Measurements from ENCODE around the gene FBXW10. TPM values are rescaled to one million over a fixed set of nuclear protein-coding genes. Genes with fewer than 3 reads are reported as not detected.
"Not testable (repeated sequence)": the region's sequence is repeated elsewhere in the genome, so short reads cannot be mapped to it uniquely, and the experiment has no call there.

The FBXW10 gene, protein sequence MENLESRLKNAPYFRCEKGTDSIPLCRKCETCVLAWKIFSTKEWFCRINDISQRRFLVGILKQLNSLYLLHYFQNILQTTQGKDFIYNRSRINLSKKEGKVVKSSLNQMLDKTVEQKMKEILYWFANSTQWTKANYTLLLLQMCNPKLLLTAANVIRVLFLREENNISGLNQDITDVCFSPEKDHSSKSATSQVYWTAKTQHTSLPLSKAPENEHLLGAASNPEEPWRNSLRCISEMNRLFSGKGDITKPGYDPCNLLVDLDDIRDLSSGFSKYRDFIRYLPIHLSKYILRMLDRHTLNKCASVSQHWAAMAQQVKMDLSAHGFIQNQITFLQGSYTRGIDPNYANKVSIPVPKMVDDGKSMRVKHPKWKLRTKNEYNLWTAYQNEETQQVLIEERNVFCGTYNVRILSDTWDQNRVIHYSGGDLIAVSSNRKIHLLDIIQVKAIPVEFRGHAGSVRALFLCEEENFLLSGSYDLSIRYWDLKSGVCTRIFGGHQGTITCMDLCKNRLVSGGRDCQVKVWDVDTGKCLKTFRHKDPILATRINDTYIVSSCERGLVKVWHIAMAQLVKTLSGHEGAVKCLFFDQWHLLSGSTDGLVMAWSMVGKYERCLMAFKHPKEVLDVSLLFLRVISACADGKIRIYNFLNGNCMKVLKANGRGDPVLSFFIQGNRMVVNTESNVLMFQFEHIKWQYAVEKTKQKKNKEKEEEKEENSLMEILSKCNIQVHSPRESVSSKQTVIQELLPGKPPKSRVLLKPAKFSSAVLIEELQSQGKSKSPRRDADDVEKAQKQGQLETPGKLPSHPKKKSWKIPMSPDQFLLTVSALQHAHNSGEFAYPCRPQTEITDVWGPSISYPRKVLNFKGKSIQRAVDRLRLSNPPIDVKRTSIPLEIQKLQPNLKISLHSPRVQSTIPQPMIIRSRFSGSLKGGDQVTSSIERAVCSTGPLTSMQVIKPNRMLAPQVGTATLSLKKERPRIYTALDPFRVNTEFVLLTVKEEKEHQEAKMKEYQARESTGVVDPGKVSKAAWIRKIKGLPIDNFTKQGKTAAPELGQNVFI
- not detected for polyA plus RNA-seq (2012; ENCODE audit: insufficient read depth, insufficient read length)

DNA sequence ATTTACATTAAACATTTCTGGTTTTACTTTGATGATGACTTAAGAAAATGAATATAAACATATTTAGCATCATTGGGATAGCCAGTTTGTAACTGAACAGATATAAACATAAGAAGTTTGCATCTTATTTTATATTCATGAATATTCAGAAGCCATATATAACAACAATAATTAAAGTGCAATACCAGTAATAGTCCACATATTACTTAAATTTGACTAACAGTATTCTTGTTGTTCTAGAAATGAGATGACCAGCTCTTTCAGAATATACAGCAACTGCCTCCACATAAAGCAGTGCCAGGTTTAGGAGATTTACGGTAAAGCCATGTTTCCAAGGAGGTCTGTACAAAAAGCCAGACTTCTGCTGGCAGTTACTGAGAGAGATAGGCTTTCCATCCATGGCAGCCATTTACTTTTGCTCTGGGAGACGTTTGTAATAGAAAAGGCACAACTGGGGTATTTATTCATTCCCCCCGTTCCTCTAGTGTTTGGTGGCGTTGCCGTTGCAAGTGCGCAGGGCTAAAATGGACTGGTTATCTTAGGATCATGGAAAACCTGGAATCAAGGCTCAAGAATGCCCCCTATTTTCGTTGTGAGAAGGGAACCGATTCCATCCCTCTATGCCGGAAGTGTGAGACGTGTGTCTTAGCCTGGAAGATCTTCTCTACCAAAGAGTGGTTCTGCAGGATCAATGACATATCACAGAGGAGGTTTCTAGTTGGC lies at the start of gene FBXW10:
TSS of gene FBXW10 (plus strand) at position 356 of the 723 bp plus-strand sequence. CDS start at position 547, 191 bp downstream.
- not testable (repeated sequence) for H3K4me3 ChIP-seq (ENCODE audit: low read length); DNase-seq (ENCODE audit: low read depth, low spot score)

GRCh38 chr17:18695143-18695542 lies 48.7 kb upstream of the FBXW10 start:
- H3K4me3 ChIP-seq (ENCODE audit: low read length); DNase-seq (ENCODE audit: low read depth, low spot score): not testable (repeated sequence)

DNA sequence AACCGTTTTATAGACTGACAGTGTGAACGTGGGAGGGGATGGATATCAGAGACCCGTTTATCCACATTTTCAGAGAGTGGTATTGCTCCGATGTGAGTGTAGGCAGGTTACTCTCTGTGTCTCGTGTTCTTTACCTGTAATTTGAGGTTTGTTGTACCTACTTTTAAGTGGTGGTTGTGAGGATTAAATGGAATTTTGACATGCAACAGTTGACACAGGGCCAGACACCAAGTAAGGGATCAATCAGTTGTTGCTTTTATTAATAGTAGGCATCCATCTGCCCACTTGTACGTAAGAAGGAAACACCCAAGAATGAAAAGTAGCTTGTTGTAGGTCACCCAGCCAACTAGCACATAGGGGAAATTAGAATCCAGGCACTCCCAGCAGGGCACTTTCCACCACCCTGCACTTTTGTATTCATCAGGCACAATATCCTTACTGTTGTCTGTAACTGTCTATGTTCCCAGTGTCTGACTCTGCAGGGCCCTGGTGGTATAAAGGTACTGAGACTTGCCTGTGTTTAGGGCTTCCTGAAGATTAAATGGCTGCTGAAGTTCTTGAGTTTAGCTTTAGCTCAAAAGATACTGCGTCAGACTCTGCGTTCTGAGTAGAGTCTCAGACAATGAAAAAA lies 45.3 kb upstream of the FBXW10 start:
- H3K4me3 ChIP-seq (ENCODE audit: low read length), result peak overlapping the region; percentile 55
- DNase-seq (ENCODE audit: low read depth, low spot score), result not testable (repeated sequence)

GRCh38 chr17:18705955-18706354 lies 37.9 kb upstream of the FBXW10 start:
- H3K4me3 ChIP-seq (ENCODE audit: low read length); DNase-seq (ENCODE audit: low read depth, low spot score): not testable (repeated sequence)

- not testable (repeated sequence) for DNase-seq (ENCODE audit: low read depth, low spot score); H3K4me3 ChIP-seq (ENCODE audit: low read length)
Measured at GRCh38 chr17:18708215-18708614, 35.6 kb upstream of the FBXW10 start.

GRCh38 chr17:18712354-18712999 lies 31.4 kb upstream of the FBXW10 start:
- not testable (repeated sequence) for H3K4me3 ChIP-seq (ENCODE audit: low read length)
- peak; percentile 24 for DNase-seq (ENCODE audit: low read depth, low spot score)

- not testable (repeated sequence) for H3K4me3 ChIP-seq (ENCODE audit: low read length); DNase-seq (ENCODE audit: low read depth, low spot score)
Measured at GRCh38 chr17:18718643-18719427, 25.0 kb upstream of the FBXW10 start.

GRCh38 chr17:18719428-18720110 lies 24.3 kb upstream of the FBXW10 start:
- not testable (repeated sequence) for H3K4me3 ChIP-seq (ENCODE audit: low read length); DNase-seq (ENCODE audit: low read depth, low spot score)

DNA sequence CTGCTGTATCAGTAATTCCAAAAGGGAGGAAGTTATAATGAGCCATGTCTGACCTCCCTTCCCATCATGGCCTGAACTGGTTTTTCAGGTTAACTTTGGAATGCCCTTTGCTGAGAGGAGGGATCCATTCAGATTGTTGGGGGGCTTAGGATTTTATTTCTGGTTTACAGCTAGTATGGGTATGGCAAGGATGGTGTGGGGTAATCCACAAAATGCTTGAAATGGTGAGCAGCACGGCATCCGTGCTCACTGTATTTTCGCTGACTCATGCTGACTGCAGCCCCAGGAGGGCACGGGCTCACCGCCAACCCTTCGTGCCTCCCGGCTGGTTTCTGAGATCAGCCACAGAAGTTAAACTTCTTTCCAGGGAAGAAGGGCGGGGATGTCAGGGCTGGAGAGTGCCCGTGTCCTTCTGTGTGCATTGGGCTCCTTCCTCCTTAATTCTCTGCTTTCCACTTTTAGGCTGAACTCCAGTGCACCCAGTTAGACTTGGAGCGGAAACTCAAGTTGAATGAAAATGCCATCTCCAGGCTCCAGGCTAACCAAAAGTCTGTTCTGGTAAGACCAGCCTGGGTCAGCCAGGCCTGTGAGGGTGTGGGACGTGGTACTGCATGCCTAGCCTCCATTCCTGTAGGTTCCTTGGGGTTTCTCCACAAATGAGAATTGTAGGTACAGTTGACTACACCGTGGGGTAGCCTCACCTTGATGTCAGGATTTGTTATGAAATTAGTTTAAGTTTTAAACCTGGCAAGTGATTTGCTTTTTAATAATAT lies 21.9 kb upstream of the FBXW10 start:
- DNase-seq (ENCODE audit: low read depth, low spot score); H3K4me3 ChIP-seq (ENCODE audit: low read length): not testable (repeated sequence)

DNA sequence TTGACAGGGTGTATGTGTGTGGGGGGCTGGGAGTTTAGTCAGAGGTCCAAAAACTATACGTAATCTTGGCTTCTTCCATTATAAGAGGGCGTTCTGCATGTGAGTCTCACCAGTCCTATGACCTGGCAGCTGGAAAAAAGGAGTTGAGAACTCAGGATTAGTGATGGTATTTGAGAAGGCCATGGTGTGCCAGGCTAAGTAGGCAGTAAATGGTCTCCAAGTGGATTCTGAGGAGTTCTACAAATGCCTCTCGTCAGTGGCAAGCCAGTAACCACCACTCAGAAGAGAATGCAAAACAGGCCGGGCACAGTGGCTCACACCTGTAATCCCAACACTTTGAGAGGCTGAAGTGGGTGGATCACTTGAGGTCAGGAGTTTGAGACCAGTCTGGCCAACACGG lies 21.2 kb upstream of the FBXW10 start:
- DNase-seq (ENCODE audit: low read depth, low spot score); H3K4me3 ChIP-seq (ENCODE audit: low read length): not testable (repeated sequence)

DNA sequence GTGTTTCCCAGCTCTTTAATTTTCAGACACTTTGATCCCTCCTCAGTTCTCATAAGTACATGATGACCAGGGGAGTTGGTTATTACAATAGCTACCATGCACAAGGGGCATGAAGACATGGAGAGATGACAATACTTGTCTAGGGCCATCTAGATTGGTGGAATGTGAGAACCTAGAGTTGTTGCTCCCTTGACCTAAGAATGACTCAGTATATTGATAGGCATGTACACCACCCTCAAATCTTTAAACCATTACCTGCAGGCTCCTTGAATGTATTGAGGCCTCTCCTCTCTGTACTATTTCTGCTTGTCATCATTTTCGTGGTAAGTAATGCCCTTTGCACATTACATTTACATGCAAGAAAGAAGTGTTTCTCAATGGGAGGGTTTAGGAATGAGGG lies 20.3 kb upstream of the FBXW10 start:
- not testable (repeated sequence) for DNase-seq (ENCODE audit: low read depth, low spot score); H3K4me3 ChIP-seq (ENCODE audit: low read length)

DNA sequence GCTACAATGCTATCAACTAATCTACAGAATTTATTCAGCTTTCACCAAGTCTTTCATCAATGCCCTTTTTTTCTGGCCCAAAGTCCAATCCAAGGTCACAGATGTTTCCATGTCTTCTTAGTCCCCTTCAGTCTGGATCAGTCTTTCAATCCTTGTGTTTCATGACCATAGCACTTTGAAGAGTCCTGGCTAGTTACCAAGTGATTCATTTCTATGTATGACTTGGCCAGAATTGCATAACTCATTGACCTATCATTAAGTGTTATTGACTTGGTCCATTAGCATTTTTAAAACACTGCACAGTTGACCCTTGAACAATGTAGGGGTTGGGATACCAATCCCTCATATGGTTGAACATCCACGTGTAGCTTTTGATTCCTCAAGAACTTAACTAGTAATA lies 11.4 kb upstream of the FBXW10 start:
- not testable (repeated sequence) for H3K4me3 ChIP-seq (ENCODE audit: low read length); DNase-seq (ENCODE audit: low read depth, low spot score)

- not testable (repeated sequence) for H3K4me3 ChIP-seq (ENCODE audit: low read length); DNase-seq (ENCODE audit: low read depth, low spot score)
Measured at GRCh38 chr17:18733350-18733749, 10.5 kb upstream of the FBXW10 start.

GRCh38 chr17:18739616-18740391 lies 4.0 kb upstream of the FBXW10 start:
- not testable (repeated sequence) for DNase-seq (ENCODE audit: low read depth, low spot score); H3K4me3 ChIP-seq (ENCODE audit: low read length)

DNA sequence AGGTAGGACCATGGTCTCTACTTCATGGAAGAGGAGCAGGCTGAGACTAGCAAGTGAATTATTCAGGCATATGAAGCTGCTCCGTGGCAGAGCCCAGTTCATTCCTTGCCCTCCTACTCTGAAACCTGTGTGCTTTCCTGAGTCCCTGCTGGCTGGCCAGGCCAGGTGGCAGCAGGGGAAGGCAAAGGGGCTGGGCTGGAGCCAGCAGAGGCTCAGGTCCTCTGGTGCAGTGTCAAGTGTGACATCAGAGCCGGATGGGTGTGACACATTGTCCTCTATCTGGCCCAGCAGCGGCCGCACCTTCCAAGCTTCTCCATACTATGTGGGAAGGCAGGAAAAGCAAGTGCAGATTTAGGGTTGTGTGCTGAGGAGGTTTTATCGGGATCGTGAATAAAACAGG lies 2.6 kb upstream of the FBXW10 start:
- not testable (repeated sequence) for DNase-seq (ENCODE audit: low read depth, low spot score); H3K4me3 ChIP-seq (ENCODE audit: low read length)
